Measurements from ENCODE around the gene FADS2.

The FADS2 gene

GRCh38 chr11:61890529-61891330, 62.6 kb downstream of the FADS2 start:
- no peak for DNase-seq

DNA sequence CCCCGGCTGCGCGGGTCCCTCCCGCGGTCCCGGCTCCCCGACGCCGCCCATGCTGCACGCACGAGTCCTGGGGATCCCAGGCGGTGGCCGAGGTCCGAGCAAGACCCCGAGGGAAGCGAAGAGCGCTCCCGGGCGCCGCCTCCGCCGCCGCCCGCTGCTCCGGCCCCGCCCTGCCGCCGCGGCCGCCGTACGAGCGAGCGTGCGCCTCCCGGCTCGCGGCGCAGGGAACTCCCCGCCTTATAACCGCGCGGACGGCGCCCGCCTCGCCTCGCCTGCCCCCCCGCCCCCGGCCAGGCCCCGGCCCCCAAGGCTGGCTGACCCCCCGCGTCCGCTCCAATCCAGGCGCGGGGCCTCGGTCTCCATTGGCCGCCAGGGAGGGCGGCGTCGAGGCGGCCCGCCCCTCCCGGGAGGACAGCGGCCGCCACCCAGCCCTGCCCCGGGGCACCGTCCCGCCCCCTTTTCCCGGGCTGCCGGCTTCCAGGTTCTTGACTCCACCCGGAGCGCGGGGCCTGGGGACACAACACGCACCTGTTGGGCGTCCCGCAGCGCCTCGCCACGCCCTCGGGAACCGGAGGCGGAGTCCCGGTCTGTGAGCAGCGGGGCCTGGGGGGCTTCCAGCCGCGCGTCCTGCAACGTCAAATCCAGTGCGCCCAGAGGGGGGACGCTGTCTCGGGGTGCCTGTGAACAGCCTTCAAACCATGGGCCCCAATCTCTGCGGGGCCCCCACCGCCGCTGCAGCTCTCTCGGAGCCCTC, 63.4 kb downstream of the FADS2 start, which contains the start of gene FADS3:
Gene FADS3 (minus strand): TSS at position 215 of the 754 bp plus-strand sequence. CDS start 164 bp downstream, at position 51.
- peak; percentile 80 for DNase-seq

DNA sequence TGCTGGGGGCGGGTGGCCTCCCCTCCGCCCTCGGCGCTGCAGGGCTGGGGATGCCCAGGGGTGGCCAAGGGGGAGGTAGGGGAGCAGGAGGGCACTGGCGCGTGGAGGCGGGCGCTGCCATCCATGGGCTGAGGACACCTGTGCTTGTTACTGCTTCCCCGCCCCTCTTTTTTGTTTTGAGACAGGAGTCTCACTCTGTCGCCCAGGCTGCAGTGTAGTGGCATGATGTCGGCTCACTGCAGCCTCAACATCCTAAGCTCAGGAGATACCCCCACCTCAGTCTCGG, 63.9 kb downstream of the FADS2 start:
- DNase-seq, result no peak

DNA sequence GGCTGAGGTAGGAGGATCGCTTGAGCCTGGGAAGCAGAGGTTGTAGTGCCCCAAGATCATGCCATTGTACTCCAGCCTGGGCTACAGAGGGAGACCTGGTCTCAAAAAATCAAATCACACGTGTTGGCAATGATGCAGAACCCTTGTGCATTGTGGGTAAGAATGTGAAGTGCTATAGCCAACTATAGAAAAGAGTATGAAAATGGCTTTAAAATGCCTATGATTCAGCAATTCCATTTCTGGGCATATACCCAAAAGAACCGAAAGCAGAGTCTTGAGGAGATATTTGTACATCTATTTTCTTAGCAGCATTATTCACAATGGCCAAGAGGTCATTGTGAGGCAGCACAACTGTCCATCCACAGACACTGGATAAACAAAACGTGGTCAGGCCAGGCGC, 65.9 kb downstream of the FADS2 start:
- DNase-seq, result no peak

DNA sequence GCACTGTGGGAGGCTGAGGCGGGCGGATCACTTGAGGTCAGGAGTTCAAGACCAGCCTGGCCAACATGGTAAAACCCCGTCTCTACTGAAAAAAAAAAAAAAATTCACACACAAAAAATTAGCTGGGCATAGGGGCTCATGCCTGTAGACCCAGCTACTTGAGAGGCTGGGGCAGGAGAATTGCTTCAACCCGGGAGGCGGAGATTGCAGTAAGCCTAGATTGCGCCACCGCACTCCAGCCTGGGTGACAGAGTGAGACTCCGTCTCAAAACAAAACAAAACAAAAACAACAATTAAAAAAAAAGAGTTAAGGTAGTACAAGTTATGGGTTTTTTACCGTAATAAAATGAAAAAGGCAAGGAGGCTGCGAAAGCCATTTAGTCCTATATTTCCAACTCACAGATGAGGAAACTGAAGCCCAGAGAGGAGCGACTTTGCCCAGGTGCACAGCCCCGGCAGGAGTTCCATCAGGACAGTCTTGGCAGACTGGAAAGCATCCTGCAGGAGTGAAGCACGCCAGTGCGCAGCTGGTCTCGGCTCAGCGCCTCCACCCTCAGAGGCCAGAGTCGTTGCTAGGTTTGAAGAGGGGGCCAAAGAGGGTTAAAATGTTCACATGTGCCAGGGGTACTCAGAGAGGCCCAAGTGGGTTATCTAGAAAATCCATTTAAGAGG, 67.1 kb downstream of the FADS2 start:
- DNase-seq, result no peak

DNA sequence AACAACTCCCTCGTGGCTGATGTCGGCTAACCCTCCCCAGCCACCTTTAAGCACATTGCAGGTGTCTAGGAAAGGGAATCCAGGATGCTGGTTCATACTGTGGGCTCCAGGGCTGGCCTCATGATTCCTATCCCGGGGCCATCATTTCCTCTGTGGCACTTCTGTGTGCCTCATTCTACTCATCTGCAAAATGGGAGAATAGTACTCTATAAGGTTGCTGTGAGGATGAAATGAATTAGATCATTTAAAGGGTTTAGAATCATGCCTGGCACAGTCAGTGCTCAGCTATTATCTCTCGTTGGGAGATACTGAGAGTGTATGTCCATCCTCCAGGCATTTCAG, 67.6 kb downstream of the FADS2 start:
- DNase-seq, result no peak

- no peak for DNase-seq
Observed at GRCh38 chr11:61896665-61897386, 68.7 kb downstream of the FADS2 start.

DNA sequence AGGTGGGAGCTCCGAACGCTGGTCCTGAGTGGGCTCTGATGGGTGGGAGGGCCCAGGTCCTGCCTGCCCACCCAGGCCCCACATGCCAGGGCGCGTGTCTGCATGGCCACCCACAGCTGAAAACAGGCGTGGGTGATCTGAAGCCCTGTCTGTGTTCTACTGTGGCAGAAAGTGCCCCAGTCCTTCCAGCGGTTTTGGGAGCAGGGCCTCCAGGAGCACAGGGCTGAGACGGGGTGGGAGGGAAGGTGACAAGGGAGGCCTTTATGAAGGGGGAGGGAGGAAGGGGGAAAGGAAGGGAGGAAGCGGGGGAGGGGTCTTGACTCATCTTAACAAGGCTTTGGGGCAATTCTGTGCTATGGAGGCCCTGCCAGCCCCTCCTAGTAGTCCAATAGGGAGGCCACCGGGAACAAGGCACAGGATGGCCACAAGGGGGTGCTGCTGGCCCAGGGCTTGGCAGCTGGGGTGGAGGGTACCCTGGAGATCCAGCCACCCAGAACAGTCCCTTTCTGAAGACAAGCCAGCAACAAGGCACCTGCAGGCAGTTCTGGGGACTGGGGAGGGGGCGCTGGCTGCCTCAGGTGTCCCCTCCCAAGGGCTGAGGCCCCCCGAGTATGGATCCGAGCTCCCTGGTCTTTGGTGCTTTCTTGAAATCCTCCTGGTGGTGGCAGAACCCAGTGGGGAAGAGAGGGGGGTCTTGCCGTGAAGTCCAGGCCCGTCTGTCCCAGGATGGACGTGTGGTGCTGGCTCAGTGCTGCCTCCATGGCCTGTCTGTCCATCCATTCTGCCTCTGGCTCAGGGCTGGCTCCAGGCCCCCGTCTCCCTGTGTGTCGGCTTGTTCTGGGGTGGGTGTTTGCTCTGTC, 69.5 kb downstream of the FADS2 start:
- peak; percentile 31 for DNase-seq

DNA sequence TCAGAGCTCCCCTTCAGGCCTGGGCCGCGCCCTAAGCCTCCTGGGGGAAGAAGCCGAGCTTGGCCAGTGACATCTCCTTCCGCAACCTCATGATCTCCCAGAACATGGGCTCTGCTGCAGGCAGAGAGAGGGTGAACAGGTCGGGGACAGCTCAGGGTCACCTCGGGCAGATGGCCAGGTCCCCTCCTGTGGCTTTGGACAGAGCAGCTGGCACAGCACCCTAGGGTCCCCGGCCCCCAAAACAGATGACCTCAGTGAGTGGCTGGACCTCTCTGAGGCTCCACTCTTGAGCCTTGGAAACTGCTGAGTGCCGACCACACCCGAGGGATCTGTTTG, 70.1 kb downstream of the FADS2 start:
- no peak for DNase-seq

DNA sequence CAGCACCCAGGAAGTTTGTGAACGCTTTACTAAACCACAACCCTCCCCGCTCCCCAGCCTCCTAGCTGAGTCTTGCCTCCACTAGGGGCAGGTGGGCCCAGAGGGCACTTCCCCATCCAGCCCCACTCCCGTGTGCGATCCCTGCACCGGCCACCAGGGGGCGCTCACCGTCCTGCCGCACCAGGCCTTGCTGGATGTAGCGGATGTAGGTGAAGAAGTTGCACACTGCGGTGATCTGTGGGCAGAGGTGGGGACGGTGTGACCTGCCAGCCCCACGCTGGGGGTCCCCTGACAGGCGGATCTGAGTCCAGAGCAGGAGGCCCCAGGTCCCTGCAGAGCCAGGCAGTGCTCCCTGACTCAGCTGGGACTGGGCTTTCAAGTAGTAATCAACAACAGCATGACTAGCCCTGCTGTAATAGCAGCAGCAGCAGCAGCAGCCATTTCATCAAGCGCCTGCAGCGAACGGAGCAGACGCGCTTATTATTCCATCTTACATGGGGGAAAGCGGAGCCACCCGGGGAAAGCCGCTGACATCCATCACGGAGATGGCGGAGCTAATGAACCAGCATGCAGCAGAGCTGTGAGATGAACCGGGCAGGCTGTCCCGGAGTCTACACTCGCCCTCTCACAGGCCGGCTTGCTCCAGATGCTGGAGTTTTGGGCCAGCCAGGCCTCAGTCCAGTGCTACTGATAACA, 71.2 kb downstream of the FADS2 start:
- peak; percentile 71 for DNase-seq

DNA sequence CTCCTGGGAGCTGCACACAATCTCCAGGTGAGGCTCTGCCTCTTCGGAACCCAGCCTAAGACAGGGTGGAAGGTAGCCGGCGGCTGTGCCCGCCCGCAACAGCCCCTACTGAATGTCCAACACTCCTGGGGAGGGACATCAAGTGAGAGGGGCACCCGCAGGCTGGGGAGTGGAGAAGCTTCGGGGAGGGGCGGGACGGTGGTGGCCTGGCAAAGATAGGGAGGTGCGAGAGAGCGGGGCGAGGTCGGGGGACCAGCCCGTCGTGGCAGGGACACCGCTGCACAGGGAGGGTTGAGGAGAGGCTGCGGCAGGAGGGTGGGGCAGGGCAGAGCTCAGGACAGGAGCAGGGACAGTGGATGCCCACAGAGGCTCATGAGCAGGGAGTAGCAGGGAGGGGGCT, 72.2 kb downstream of the FADS2 start:
- DNase-seq, result no peak

DNA sequence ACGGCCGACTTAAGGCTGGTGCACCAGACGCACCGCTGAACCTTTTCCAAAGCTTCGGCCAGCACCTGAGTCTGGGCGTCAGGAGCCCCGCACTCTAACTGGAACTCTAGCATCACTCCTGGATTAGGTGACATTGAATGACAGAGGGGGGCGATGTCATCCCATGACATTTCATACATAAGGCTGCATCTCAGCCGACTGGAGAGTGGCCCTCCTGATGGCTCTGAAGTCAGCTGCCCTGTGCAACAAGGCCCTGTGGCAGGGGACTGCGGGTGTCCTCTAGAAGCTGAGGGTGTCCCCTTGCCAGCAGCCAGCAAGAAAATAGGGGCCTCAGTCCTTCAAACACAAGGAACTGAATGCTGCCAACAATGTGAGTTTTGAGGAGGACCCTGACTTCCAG, 73.3 kb downstream of the FADS2 start:
- no peak for DNase-seq

DNA sequence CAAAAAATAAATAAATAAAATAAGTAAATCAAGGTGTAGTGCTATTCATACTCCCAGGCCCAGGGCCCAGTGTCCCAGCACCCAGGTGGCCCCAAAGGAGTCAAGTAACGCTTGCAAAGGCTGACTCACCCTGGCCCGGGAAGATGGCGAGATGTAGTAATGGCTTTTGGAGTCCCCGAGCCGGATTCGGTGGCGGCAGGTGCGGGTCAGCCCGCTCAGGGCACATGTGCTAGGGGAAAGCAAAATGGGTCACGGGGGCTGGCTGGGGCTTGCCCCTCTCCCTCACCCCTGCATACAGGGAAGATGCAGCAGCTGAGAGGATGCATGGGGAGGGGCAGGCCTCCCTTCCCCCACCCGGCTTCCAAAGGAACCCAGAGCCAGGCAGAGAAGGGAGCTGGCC, 74.2 kb downstream of the FADS2 start:
- no peak for DNase-seq

DNA sequence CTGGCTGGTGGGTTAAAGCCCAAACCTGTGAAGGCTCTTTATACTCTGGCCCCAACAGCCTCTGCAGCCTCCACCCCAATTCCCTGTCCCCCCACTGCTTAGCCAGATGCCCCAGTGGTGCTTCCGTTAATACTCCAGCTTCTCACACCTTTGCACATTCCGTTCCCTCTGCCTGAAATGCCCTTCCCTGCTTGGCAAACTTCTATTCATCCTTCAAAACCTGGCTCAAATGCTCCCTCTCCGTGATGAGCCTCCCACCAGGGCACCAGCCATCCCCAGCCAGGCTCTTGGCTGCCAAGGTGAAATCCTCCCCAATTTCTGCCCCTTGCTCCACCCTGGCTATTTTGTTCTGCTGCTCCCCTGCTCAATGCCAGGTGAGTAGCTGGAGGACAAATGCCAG, 75.7 kb downstream of the FADS2 start:
- no peak for DNase-seq

GRCh38 chr11:61904539-61905048, 76.5 kb downstream of the FADS2 start:
- DNase-seq, result no peak

DNA sequence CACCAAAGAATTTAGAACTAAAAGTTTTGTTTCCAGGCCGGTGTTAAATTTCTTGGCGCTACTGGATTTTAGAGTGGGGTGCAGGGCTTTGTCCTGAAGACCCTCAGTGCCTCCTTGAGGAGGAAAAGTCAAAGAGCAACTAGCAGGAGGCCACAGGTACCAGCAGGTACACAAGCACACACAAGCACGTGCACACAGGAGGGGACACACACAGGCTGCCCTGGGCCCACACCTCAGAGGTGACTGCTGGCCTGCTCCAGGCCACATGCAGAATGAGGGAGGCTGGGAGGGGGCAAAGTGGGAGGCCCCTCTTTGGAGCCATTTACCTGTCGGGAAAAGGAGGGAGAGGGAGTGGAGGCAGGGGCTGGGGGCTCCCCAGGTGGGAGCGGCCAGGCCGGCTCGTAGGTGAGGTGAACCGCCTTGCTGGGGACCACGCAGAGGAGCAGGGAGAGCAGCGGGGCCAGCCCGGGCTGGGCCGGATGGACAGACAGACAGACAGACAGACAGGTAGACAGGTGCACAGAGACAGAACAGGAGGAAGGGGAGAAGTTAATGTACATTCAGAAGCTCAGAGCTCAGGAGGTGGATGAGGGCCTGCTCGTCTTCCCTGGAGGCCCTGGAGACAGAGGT, 77.1 kb downstream of the FADS2 start:
- DNase-seq, result no peak

GRCh38 chr11:61905801-61906521, 77.9 kb downstream of the FADS2 start:
- DNase-seq, result no peak

GRCh38 chr11:61906522-61906909, 78.4 kb downstream of the FADS2 start:
- DNase-seq, result no peak

DNA sequence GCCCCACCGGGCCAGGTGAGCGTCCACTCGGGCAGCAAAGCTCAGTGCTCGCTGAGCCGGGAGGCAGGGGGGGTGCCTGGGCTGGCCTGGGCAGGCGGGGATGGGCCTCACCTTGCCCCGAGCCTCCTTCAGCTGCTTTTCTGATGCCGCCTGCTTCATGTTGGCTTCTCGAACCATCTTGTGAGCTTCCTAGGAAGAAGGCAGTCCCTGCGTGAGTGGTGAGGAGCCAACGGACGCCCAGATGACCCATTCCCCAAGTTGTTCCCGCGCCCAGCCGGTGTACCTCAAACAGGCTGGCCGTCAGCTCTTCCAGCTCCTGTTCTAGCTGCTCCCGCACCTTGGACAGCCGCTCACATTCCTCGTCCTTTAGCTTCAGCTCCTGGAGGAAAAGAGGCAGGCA, 79.2 kb downstream of the FADS2 start:
- no peak for DNase-seq

Measured in NCI-H2227 treated with DMSO at 0.1 percent for 48 hours (cell line).